Measurements from ENCODE around the gene FAM20A. TPM values are rescaled to one million over a fixed set of nuclear protein-coding genes. Genes with fewer than 3 reads are reported as not detected.

FAM20A gene
- total and polyA plus RNA-seq, 5 experiments from 2014 or later: 0.11 to 0.20 TPM; not detected in 3

Other genes with a start within 250 kb of the FAM20A start
- 1 to 10 TPM; 3.2 to 3.5 TPM for gene WIPI1, start 143.9 kb downstream of the FAM20A start, total RNA-seq
- gene WIPI1, start 143.9 kb downstream of the FAM20A start, polyA plus RNA-seq: 1 to 10 TPM; 2.5 to 8.3 (median 2.7) TPM
- gene PRKAR1A, start 88.9 kb downstream of the FAM20A start, total RNA-seq: 100 to 1,000 TPM; 145 to 157 TPM
- 100 to 1,000 TPM; 153 to 203 (median 175) TPM for gene PRKAR1A, start 88.9 kb downstream of the FAM20A start, polyA plus RNA-seq

Data from naive thymus-derived CD8-positive, alpha-beta T cell (primary cell).